Tibial nerve (tissue), 4 donors: ENCODE results near the gene SLC4A3.

Source experiments
- EP300 ChIP-seq, 2 donors: sonication (generic); formaldehyde crosslinking; IDR thresholded peaks; one replicate each; pipeline ENCODE4 v1.6.1; 2017; ENCODE audit warnings: antibody characterized with exemption in 2 of 2, mild to moderate bottlenecking in 1 of 2
- POLR2A ChIP-seq, 2 donors: fragments of 450-650 bp; IDR thresholded peaks; one replicate each; pipeline ENCODE4 v1.6.1; 2017; ENCODE audit warnings: antibody characterized with exemption in 2 of 2, mild to moderate bottlenecking in 2 of 2, moderate library complexity in 2 of 2
- TF ChIP-seq, protein P1 (sequence below), 5 experiments: fragments of 200-600 bp in 3 of 5; fragments of 450-650 bp in 2 of 5; sonication (generic) in 3 of 5; IDR thresholded peaks; one replicate each; pipeline ENCODE4 v1.5.1; 2016 to 2019; ENCODE audit warnings: antibody characterized with exemption in 5 of 5, mild to moderate bottlenecking in 3 of 5, moderate library complexity in 2 of 5

DNA sequence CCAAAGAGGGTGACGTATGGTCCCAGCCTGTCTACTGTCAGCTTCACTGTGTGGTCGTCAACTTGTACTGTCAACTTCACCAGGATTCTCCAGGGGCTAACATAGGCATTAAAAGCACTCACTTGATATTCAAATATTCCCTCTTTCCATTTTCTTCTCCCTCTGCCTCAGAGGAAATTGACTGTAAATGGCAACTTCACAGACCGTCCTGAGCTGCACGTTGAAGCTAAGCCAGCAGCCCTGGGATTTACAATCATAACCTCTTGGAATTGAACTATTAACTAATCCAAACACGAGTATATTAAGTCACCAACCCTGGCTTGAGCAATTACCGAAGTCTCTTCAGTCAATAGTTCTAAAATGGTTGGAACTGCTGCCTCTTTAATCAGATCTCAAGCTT lies 38.5 kb downstream of the SLC4A3 start:
- TF ChIP-seq, protein P1, sequence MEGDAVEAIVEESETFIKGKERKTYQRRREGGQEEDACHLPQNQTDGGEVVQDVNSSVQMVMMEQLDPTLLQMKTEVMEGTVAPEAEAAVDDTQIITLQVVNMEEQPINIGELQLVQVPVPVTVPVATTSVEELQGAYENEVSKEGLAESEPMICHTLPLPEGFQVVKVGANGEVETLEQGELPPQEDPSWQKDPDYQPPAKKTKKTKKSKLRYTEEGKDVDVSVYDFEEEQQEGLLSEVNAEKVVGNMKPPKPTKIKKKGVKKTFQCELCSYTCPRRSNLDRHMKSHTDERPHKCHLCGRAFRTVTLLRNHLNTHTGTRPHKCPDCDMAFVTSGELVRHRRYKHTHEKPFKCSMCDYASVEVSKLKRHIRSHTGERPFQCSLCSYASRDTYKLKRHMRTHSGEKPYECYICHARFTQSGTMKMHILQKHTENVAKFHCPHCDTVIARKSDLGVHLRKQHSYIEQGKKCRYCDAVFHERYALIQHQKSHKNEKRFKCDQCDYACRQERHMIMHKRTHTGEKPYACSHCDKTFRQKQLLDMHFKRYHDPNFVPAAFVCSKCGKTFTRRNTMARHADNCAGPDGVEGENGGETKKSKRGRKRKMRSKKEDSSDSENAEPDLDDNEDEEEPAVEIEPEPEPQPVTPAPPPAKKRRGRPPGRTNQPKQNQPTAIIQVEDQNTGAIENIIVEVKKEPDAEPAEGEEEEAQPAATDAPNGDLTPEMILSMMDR (IDR thresholded peaks at IDR 0.05), result no peak
- TF ChIP-seq POLR2A (IDR thresholded peaks at IDR 0.05) (no peak), EP300 (IDR thresholded peaks at IDR 0.05) (no peak)
